Naive thymus-derived CD4-positive, alpha-beta T cell (primary cell): ENCODE measurements around the gene DCAF15. TPM values are rescaled to one million over a fixed set of nuclear protein-coding genes. Genes with fewer than 3 reads are reported as not detected.

ENCODE experiments used
- ATAC-seq: fragments of 150-1000 bp; cut with Tn5 transposase; 2 replicates; pipeline ENCODE4 v1.10.0; 2021; ENCODE audit warnings: mild to moderate bottlenecking, moderate library complexity
- CTCF ChIA-PET: fragments of 350-600 bp; sonication (Branson Sonifier 250); formaldehyde crosslinking; loops from one replicate; lab custom pipeline; 2021; ENCODE audit warnings: antibody characterized with exemption; lab: Charles Lee
- POLR2A ChIA-PET: fragments of 350-600 bp; sonication (Branson Sonifier 250); formaldehyde crosslinking; loops from one replicate; lab custom pipeline; 2021; ENCODE audit warnings: antibody characterized with exemption, inconsistent platforms; lab: Charles Lee
- DNase-seq, 9 donors: peaks; one replicate each; pipeline versions ENCODE4 v3.0.0 to v3.0.0-alpha.2; 2020 to 2022; ENCODE audit warnings: mixed read lengths in 1 of 9
- H3K27ac ChIP-seq: one replicate; pipeline ENCODE4 v1.7.0; 2013; ENCODE audit warnings: mild to moderate bottlenecking, low read depth, low read length, moderate library complexity
- H3K27me3 ChIP-seq, 2 donors: one replicate each; pipeline ENCODE4 v1.7.0; 2013; ENCODE audit warnings: low read length in 2 of 2, mild to moderate bottlenecking in 2 of 2, moderate library complexity in 2 of 2; ENCODE audit not compliant: control insufficient read depth in 2 of 2, insufficient read depth in 2 of 2
- H3K36me3 ChIP-seq, 3 experiments: 1 replicate in 2 of 3; 2 replicates in 1 of 3; pipeline ENCODE4 v1.7.0; 2013; ENCODE audit warnings: low read length in 3 of 3, mild to moderate bottlenecking in 3 of 3, moderate library complexity in 1 of 3; ENCODE audit not compliant: insufficient read depth in 3 of 3, control insufficient read depth in 2 of 3
- H3K4me1 ChIP-seq, 2 donors: one replicate each; pipeline ENCODE4 v1.7.0; 2013; ENCODE audit warnings: low read length in 2 of 2, mild to moderate bottlenecking in 2 of 2, moderate library complexity in 1 of 2; ENCODE audit not compliant: control insufficient read depth in 2 of 2, insufficient read depth in 2 of 2
- H3K4me3 ChIP-seq: 2 replicates; pipeline ENCODE4 v1.7.0; 2013; ENCODE audit warnings: mild to moderate bottlenecking, low read length
- H3K9me3 ChIP-seq, 3 experiments: 1 replicate in 2 of 3; 2 replicates in 1 of 3; pipeline ENCODE4 v1.7.0; 2013; ENCODE audit warnings: low read length in 3 of 3; ENCODE audit not compliant: control insufficient read depth in 2 of 3
- H3K27ac Mint-ChIP-seq, 9 donors: one replicate each; pipeline ENCODE4 v1.8.0; 2020 to 2022; ENCODE audit warnings: mixed read lengths in 9 of 9, mild to moderate bottlenecking in 8 of 9, moderate library complexity in 5 of 9, inconsistent platforms in 2 of 9
- H3K27me3 Mint-ChIP-seq, 5 donors: one replicate each; pipeline ENCODE4 v1.8.0; 2021 to 2022; ENCODE audit warnings: mixed read lengths in 5 of 5, mild to moderate bottlenecking in 1 of 5
- H3K36me3 Mint-ChIP-seq, 5 donors: one replicate each; pipeline ENCODE4 v1.8.0; 2020 to 2022; ENCODE audit warnings: mixed read lengths in 5 of 5, mild to moderate bottlenecking in 3 of 5, inconsistent platforms in 1 of 5
- H3K4me1 Mint-ChIP-seq, 7 donors: one replicate each; pipeline ENCODE4 v1.8.0; 2020 to 2022; ENCODE audit warnings: mixed read lengths in 7 of 7, mild to moderate bottlenecking in 3 of 7, inconsistent platforms in 1 of 7
- H3K4me3 Mint-ChIP-seq, 10 donors: one replicate each; pipeline ENCODE4 v1.8.0; 2020 to 2022; ENCODE audit warnings: mild to moderate bottlenecking in 10 of 10, mixed read lengths in 10 of 10, moderate library complexity in 6 of 10, inconsistent platforms in 2 of 10
- H3K9me3 Mint-ChIP-seq, 11 donors: one replicate each; pipeline ENCODE4 v1.8.0; 2020 to 2022; ENCODE audit warnings: mixed read lengths in 11 of 11, mild to moderate bottlenecking in 4 of 11, inconsistent platforms in 1 of 11, moderate library complexity in 1 of 11
- intact Hi-C, 2 donors: fragments of 100-400 bp; cut with micrococcal nuclease; formaldehyde crosslinking; loops; one replicate each; pipeline ENCODE4 v1.15.1; 2023
- polyA plus RNA-seq, 2 donors: library from polyadenylated mRNA; unstranded; fragments of 300-500 nt; fragmentation: Illumina TruSeq; gene quantifications; one replicate each; pipeline ENCODE4 v1.2.3, GENCODE V29; 2021
- total RNA-seq, 6 experiments: library from RNA in 5 of 6; stranded (reverse) in 5 of 6; gene quantifications; 1 replicate in 5 of 6; 2 replicates in 1 of 6; pipeline ENCODE4 v1.2.3 and lab custom pipeline; 2021 to 2026

Gene DCAF15
- total and polyA plus RNA-seq, 7 experiments from 2014 or later = 3.7 to 92.0 (median 84.5) TPM

GRCh38 chr19:13960863-13961784 is 8.8 kb downstream of the DCAF15 start:
- no peak overlapping the region for H3K4me3 Mint-ChIP-seq
- H3K4me1 Mint-ChIP-seq = peaks cover 0 to 5% (median 3%) of the 10 kb centered on the region in 7 donors
- H3K27me3 ChIP-seq = no peaks in the 10 kb centered on the region
- intact Hi-C loops = loop anchor here in 1 of 2 donors (1.0 to 2.0 kb wide), 2 partner anchors 72 to 87 kb away; no protein-coding TSS in a partner anchor
- H3K4me1 ChIP-seq = no peaks in the 10 kb centered on the region
- ChIA-PET CTCF (interaction anchor here (1.1 to 1.2 kb wide), 2 partner anchors 16 to 91 kb away, joined by 3 to 4 read pairs; no protein-coding TSS in a partner anchor), POLR2A (interaction anchor here (0.8 to 2.2 kb wide), 5 partner anchors 8 to 87 kb away, joined by 3 to 6 read pairs (median 4); partner anchors contain the start of genes DCAF15, IL27RA and RFX1)
- H3K36me3 ChIP-seq = peaks cover 0 to 87% (median 0%) of the 10 kb centered on the region in 3 experiments
- H3K36me3 Mint-ChIP-seq = peaks cover 0 to 31% (median 10%) of the 10 kb centered on the region in 5 donors
- H3K9me3 ChIP-seq = no peaks in the 10 kb centered on the region
- no peaks in the 10 kb centered on the region for H3K9me3 Mint-ChIP-seq
- H3K27ac ChIP-seq = no peak overlapping the region
- ATAC-seq = no peak
- H3K27ac Mint-ChIP-seq = peak overlapping the region in 6 of 9 donors; percentile 24 to 75 (median 50)
- DNase-seq = peak in 1 of 9 donors; percentile 14
- H3K4me3 ChIP-seq = no peak overlapping the region
- H3K27me3 Mint-ChIP-seq = no peaks in the 10 kb centered on the region

GRCh38 chr19:13961826-13962698 is 9.8 kb downstream of the DCAF15 start:
- Mint-ChIP-seq H3K27me3 (no peaks in the 10 kb centered on the region), H3K4me1 (peaks cover 0 to 4% (median under 1%) of the 10 kb centered on the region in 7 donors), H3K9me3 (no peaks in the 10 kb centered on the region), H3K27ac (peak overlapping the region in 1 of 9 donors; percentile 59), H3K36me3 (peaks cover 0 to 22% (median 10%) of the 10 kb centered on the region in 5 donors), H3K4me3 (no peak overlapping the region)
- DNase-seq = no peak
- peaks cover 0 to 87% (median 0%) of the 10 kb centered on the region in 3 experiments for H3K36me3 ChIP-seq
- H3K4me3 ChIP-seq = no peak overlapping the region
- ChIA-PET POLR2A (interaction anchor here (0.8 to 2.2 kb wide), 4 partner anchors 9 to 86 kb away, joined by 3 to 6 read pairs (median 4); partner anchors contain the start of genes DCAF15 and RFX1), CTCF (no interaction called here)
- intact Hi-C loops = loop anchor here in 1 of 2 donors (2.0 kb wide), 1 partner anchor 71 kb away; no protein-coding TSS in a partner anchor
- no peak overlapping the region for H3K27ac ChIP-seq
- H3K4me1 ChIP-seq = no peaks in the 10 kb centered on the region
- no peaks in the 10 kb centered on the region for H3K27me3 ChIP-seq
- no peaks in the 10 kb centered on the region for H3K9me3 ChIP-seq
- no peak for ATAC-seq

GRCh38 chr19:13962699-13963602 is 10.6 kb downstream of the DCAF15 start:
- no peak overlapping the region for H3K27ac Mint-ChIP-seq
- no peaks in the 10 kb centered on the region for H3K9me3 ChIP-seq
- no peak overlapping the region for H3K27ac ChIP-seq
- CTCF ChIA-PET = no interaction called here
- intact Hi-C loops = no loop called here
- no peak overlapping the region for H3K4me3 ChIP-seq
- no peaks in the 10 kb centered on the region for H3K27me3 ChIP-seq
- no peaks in the 10 kb centered on the region for H3K9me3 Mint-ChIP-seq
- H3K4me1 Mint-ChIP-seq = peaks cover 0 to 4% (median 0%) of the 10 kb centered on the region in 7 donors
- POLR2A ChIA-PET = interaction anchor here (2.2 kb wide), 1 partner anchor 10 kb away, joined by 6 read pairs; the partner anchor contains the start of gene DCAF15
- no peak for ATAC-seq
- H3K36me3 ChIP-seq = peaks cover 0 to 85% (median 0%) of the 10 kb centered on the region in 3 experiments
- H3K27me3 Mint-ChIP-seq = no peaks in the 10 kb centered on the region
- no peaks in the 10 kb centered on the region for H3K4me1 ChIP-seq
- DNase-seq = no peak
- H3K4me3 Mint-ChIP-seq = no peak overlapping the region
- H3K36me3 Mint-ChIP-seq = peaks cover 0 to 22% (median 9%) of the 10 kb centered on the region in 5 donors

GRCh38 chr19:13963603-13964105 is 11.3 kb downstream of the DCAF15 start:
- CTCF ChIA-PET = no interaction called here
- H3K9me3 Mint-ChIP-seq = no peaks in the 10 kb centered on the region
- Histone ChIP-seq H3K4me3 (no peak overlapping the region), H3K9me3 (no peaks in the 10 kb centered on the region), H3K4me1 (no peaks in the 10 kb centered on the region), H3K27me3 (no peaks in the 10 kb centered on the region), H3K36me3 (peaks cover 0 to 85% (median 0%) of the 10 kb centered on the region in 3 experiments), H3K27ac (no peak overlapping the region)
- no peak for ATAC-seq
- H3K27ac Mint-ChIP-seq = no peak overlapping the region
- peaks cover 0 to 2% (median 0%) of the 10 kb centered on the region in 7 donors for H3K4me1 Mint-ChIP-seq
- H3K27me3 Mint-ChIP-seq = no peaks in the 10 kb centered on the region
- H3K36me3 Mint-ChIP-seq = peaks cover 0 to 16% (median 9%) of the 10 kb centered on the region in 5 donors
- H3K4me3 Mint-ChIP-seq = no peak overlapping the region
- POLR2A ChIA-PET = no interaction called here
- DNase-seq = no peak
- intact Hi-C loops = no loop called here

- ChIA-PET POLR2A (no interaction called here), CTCF (no interaction called here)
- Mint-ChIP-seq H3K4me3 (no peak overlapping the region), H3K27me3 (no peaks in the 10 kb centered on the region), H3K36me3 (peaks cover 0 to 20% (median 10%) of the 10 kb centered on the region in 5 donors), H3K27ac (peak overlapping the region in 6 of 9 donors; percentile 10 to 59 (median 39)), H3K4me1 (peaks cover 0 to 2% (median 0%) of the 10 kb centered on the region in 7 donors), H3K9me3 (no peaks in the 10 kb centered on the region)
- intact Hi-C loops = no loop called here
- Histone ChIP-seq H3K27ac (peak overlapping the region; percentile 2), H3K36me3 (peaks cover 0 to 86% (median 0%) of the 10 kb centered on the region in 3 experiments), H3K4me3 (no peak overlapping the region), H3K27me3 (no peaks in the 10 kb centered on the region), H3K4me1 (no peaks in the 10 kb centered on the region), H3K9me3 (no peaks in the 10 kb centered on the region)
- no peak for DNase-seq
- ATAC-seq = no peak
Observed at GRCh38 chr19:13964776-13965175, 12.5 kb downstream of the DCAF15 start.
